UCSD-AML1 (cell line): Measurements from ENCODE around the gene SYNM.
"Not testable (repeated sequence)": the region's sequence is repeated elsewhere in the genome, so short reads cannot be mapped to it uniquely, and the experiment has no call there.

Experiments used
- DNase-seq: peaks from one replicate; lab custom pipeline; 2025; ENCODE audit not compliant: unreplicated experiment; lab: John Stamatoyannopoulos, UW

SYNM gene

GRCh38 chr15:99105514-99106341 is 848 bp downstream of the SYNM start:
- DNase-seq: no peak

- no peak for DNase-seq
Observed at GRCh38 chr15:99106417-99107220, 1.7 kb downstream of the SYNM start.

- DNase-seq: no peak
Observed at GRCh38 chr15:99108993-99109392, 4.1 kb downstream of the SYNM start.

- no peak for DNase-seq
Observed at GRCh38 chr15:99109555-99110021, 4.7 kb downstream of the SYNM start.

DNA sequence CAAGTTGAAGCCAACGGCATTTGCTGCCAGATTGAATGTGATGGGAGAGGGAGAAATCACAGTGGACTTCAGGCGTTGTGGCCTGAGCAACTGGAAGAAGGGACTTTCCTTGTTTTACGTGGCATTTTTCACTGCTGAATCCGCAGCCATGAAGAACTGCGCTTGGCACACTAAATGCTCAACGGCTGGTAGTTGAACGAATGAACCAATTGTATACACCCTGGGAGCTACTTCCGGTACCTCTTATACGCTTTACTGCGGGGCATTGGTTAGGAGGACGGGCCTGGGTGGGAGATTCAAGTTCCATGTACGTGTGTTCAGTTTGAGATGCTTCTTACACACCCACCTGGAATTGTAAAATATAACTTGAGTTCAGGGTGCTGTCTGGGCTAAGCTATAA is 5.2 kb downstream of the SYNM start:
- no peak for DNase-seq

GRCh38 chr15:99110581-99111320 is 5.9 kb downstream of the SYNM start:
- DNase-seq: no peak

DNA sequence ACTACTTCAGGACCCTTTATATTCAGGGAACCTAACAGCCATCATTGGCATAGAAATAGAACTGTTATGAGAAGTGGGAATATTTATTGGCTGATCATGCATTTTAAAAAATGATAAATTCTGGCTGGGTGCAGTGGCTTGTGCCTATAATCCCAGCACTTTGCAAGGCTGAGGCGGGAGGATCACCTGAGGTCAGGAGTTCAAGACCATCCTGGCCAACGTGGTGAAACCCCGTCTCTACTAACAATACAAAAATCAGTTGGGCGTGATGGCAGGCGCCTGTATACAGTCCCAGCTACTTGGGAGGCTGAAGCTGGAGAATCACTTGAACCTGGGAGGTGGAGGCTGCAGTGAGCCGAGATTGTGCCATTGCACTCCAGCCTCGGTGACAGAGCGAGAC is 6.8 kb downstream of the SYNM start:
- not testable (repeated sequence) for DNase-seq

DNA sequence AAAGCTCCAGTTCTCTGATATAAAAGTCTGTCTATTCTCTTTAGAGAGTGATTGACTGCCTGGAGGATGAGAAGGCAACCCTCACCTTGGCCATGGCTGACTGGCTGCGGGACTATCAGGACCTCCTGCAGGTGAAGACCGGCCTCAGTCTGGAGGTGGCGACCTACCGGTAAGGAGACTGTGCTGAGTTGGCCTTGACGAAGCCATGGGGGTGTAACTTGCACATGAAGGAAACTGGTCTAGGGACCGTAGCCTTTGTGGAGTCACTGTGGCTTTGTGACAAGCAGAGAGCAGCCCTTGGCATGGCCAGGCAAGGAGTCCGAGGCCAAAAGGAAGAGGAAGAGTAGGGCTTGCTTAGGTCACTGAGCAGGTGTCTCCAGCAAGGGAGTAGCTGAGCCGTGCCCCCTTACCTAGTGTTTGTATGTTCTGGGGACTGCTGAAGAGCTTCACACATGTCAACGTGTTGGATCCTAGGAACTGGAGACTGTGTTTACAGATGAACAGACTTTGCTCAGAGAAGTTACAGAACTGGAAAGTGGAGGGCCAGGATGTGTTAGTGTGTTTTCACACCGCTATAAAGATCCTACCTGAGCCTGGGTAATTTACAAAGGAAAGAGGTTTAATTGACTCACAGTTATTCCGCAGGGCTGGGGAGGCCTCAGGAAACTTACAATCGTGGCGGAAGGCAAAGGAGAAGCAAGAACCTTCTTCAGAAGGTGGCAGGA is 8.8 kb downstream of the SYNM start:
- DNase-seq: no peak

DNA sequence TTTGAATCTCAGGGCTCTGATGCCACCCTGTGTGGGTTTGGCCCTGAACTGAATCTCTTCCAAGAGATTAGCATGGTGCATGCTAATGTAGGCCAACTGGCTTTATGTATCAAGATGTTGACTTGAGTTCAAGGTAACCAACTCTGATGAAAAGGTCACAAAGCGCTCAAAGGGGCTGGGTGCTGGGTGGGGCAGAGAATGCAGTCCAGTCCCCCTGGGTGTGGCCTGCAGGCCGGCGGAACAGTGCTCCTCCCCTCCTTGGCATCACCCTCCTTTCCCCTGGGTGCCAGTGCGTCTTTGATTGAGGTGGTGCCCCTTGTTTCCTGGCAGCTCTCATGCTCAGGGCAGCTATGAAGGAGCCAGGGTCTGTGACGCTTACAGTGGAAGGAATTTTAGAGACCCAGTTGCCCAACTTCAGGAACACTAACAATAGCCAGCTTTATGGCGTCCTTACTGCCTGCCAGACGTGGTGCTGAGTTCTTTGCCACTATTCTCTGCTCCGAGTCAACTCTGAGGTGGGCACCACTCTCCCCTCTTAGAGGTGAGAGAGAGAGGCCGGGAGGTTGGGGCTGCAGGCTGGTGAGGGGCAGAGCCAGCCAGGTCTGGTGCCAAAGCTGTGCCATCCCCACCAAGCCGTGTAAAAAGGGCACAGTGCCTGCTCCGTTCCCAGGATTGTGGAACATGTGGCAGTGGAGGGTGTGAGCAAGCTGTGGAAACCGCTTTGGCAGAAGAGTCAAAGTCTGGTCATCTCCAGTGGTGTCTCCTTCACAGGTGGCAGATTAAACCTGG is 9.8 kb downstream of the SYNM start:
- DNase-seq: no peak

DNA sequence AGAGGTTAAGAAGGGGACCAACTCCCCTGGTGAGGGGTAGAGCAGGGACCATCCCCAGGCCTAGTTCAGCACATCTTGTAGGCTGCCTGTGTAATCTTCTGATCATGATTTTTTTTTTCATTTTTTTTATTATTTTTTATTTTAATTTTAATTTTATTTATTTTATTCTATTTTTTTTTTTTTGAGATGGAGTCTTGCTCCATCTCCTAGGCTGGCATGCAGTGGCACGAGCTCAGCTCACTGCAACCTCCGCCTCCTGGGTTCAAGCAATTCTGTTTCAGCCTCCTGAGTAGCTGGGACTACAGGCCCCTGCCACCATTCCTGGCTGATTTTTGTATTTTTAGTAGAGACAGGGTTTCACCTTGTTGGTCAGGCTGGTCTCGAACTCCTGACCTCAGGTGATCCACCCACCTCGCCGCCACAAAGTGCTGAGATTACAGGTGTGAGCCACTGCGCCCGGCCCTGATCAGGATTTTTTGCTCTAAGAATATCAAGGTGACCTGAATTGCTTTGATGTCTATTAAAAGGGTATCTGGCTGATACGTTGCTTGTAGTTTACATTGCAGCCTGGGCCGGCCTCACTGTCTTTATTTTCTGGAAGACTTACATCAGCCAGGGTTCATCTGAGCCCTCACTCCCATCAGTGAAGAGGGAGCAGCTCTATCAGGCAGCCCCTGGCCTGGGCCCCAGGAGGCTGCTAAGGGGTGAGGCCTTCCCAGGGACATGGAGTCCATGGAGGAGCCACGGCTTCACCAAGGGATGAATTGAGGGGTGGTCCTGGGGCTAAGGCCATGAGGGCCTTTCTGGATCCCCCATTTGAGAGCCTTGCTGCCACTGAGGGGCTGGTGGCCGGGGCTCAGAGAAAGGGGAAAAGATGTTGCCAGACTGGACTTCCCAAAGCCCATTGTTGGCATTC is 10.7 kb downstream of the SYNM start:
- DNase-seq: no peak

DNA sequence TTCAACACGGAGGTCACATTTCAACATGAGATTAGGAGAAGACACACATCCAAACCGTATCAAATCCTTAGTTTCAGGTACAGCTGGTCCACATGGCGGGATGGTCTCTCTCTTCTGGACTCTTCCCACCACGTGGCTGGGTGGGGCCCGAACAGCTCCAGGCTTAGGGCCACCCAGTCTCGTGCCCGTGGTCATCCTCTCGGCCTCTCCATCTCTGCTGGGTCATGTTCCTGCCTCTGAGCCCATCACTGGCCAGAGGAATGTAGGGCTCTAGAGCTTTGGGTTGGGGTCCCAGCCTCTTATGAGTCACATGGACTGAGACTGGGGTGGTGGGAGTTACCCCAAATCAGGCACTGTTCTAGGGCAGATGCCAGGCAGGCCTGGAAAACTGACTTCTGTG is 12.2 kb downstream of the SYNM start:
- DNase-seq: no peak

DNA sequence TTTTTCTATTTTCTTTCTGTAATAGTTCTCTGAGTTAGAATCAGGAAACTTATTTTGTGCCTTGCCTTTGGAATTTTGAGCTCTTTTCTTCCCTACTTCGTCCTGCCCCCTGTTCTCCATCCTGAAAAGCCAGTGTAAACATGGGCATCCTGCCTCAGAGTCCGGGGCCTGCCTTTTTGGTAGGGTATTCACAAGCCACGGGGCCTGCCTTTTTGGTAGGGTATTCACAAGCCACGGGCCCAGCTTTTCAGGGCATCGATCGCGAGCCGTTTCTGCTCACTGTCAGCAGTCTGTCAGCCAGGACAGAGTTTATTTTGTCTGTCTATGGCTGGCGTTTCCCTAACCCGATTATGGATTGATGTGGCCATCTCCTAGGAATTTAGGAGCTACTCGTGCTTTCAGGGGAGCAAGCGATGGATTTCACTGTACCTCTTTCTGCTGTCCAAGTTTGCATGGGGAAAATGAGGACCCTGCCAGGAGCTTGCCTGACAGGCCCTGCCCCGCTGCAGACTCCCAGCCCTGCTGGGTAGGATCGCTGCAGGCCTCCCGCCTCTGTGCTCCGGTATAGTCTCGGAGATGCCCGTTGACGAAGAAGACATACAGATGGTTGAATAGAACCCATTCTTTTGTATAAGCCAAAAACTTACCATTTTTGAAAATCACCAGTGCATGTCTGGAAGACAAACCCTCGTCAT is 12.8 kb downstream of the SYNM start:
- no peak for DNase-seq

DNA sequence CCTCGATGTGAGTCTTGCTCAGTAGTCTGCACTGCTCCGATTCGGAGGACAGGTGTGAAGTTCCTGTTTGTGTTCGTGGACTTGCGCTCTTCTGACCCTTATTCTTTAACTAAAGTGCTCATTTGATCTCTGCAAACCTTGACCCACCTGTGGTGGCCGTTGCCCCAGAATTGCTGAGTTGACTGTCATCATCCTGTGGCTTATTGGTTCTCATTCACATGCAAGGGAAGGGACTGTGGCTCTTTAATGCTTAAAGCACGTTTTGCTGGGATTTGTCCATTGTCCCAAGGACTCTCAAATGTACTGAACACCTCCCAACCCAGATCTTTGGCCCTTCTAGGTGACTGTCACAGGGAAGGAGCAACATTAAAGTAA is 13.4 kb downstream of the SYNM start:
- DNase-seq: no peak

- no peak for DNase-seq
Observed at GRCh38 chr15:99118801-99119546, 14.1 kb downstream of the SYNM start.

DNA sequence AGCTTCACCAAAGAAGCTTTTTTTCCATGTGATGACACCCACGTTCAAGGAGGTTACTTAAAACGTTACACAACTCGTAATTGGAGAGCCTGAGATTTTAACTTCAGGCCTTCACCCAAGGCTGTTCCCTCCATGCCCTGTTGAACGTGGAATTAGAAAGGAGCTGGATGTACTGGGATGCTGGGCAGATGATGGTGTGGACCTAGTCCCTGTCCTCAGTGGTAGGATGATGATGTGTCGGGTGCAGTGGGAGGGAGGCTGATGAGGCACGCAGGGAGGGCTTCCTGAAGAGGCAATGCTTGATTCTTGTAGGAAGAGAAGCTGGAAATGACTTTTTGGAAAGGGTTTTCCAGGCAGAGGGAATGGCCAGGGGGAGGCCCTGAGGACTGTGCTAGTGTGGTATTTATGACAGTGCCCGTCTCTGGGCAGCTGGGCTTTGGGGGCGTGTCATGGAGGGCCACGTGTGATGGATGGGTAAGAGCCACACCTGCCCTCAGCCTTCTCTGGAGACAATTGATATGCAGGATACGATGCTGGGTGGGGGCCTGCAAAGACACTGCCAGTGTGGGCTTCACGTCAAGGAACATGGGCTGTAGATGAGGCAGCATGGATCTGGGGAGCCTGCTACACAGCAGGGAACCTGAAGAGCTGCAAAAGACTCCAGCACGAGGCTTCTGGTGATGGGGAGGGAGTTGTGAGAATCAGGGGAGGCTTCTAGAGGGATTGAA is 15.3 kb downstream of the SYNM start:
- DNase-seq: no peak

GRCh38 chr15:99121207-99121606 is 16.3 kb downstream of the SYNM start:
- no peak for DNase-seq
